ENCODE results near the gene YWHAG. TPM values are rescaled to one million over a fixed set of nuclear protein-coding genes. Genes with fewer than 3 reads are reported as not detected.
"Not testable (repeated sequence)": the region's sequence is repeated elsewhere in the genome, so short reads cannot be mapped to it uniquely, and the experiment has no call there.

Gene YWHAG
- total RNA-seq, 2 experiments from 2014 or later: 140 to 144 TPM

GRCh38 chr7:76375251-76375650, 16.5 kb upstream of the YWHAG start:
- H3K9me3 Mint-ChIP-seq (ENCODE audit: low read depth): no peaks in the 10 kb centered on the region
- ChIA-PET CTCF (no interaction called here), POLR2A (no interaction called here)
- no peak overlapping the region for H3K4me3 Mint-ChIP-seq
- peaks cover 6% of the 10 kb centered on the region for H3K4me1 Mint-ChIP-seq
- no peak for DNase-seq
- ATAC-seq: no peak
- no peaks in the 10 kb centered on the region for H3K36me3 Mint-ChIP-seq (ENCODE audit: low read depth)
- intact Hi-C loops (cut with DNase I, micrococcal nuclease): no loop called here
- no peaks in the 10 kb centered on the region for H3K27me3 Mint-ChIP-seq
- no peak overlapping the region for H3K27ac Mint-ChIP-seq

- intact Hi-C loops (cut with DNase I, micrococcal nuclease): no loop called here
- no peak overlapping the region for H3K27ac Mint-ChIP-seq
- no peaks in the 10 kb centered on the region for H3K4me1 Mint-ChIP-seq
- no peaks in the 10 kb centered on the region for H3K27me3 Mint-ChIP-seq
- no peaks in the 10 kb centered on the region for H3K36me3 Mint-ChIP-seq (ENCODE audit: low read depth)
- ATAC-seq (no peak), DNase-seq (no peak)
- ChIA-PET POLR2A (interaction anchor here (0.7 kb wide), 1 partner anchor 275 kb away, joined by 3 read pairs; no protein-coding TSS in a partner anchor), CTCF (no interaction called here)
- H3K9me3 Mint-ChIP-seq (ENCODE audit: low read depth): no peaks in the 10 kb centered on the region
- no peak overlapping the region for H3K4me3 Mint-ChIP-seq
These were observed 14.4 kb upstream of the YWHAG start for GRCh38 chr7:76372984-76373833.

- intact Hi-C loops (cut with DNase I, micrococcal nuclease): no loop called here
- Mint-ChIP-seq H3K4me1 (no peaks in the 10 kb centered on the region), H3K27me3 (no peaks in the 10 kb centered on the region), H3K27ac (no peak overlapping the region), H3K4me3 (no peak overlapping the region), H3K9me3 (ENCODE audit: low read depth) (no peaks in the 10 kb centered on the region), H3K36me3 (ENCODE audit: low read depth) (no peaks in the 10 kb centered on the region)
- ATAC-seq (no peak), DNase-seq (no peak)
- POLR2A ChIA-PET: no interaction called here
- CTCF ChIA-PET: no interaction called here
These were observed 12.6 kb upstream of the YWHAG start for GRCh38 chr7:76371396-76371795.

GRCh38 chr7:76369018-76369417, 10.2 kb upstream of the YWHAG start:
- no peaks in the 10 kb centered on the region for H3K9me3 Mint-ChIP-seq (ENCODE audit: low read depth)
- no peaks in the 10 kb centered on the region for H3K27me3 Mint-ChIP-seq
- DNase-seq (no peak), ATAC-seq (no peak)
- no peak overlapping the region for H3K4me3 Mint-ChIP-seq
- H3K27ac Mint-ChIP-seq: no peak overlapping the region
- H3K4me1 Mint-ChIP-seq: peaks cover 12% of the 10 kb centered on the region
- CTCF ChIA-PET: interaction anchor here (0.6 to 1.8 kb wide), 2 partner anchors 9 to 67 kb away, joined by 4 to 11 read pairs; no protein-coding TSS in a partner anchor
- H3K36me3 Mint-ChIP-seq (ENCODE audit: low read depth): no peaks in the 10 kb centered on the region
- intact Hi-C loops (cut with DNase I, micrococcal nuclease): no loop called here
- POLR2A ChIA-PET: no interaction called here

DNA sequence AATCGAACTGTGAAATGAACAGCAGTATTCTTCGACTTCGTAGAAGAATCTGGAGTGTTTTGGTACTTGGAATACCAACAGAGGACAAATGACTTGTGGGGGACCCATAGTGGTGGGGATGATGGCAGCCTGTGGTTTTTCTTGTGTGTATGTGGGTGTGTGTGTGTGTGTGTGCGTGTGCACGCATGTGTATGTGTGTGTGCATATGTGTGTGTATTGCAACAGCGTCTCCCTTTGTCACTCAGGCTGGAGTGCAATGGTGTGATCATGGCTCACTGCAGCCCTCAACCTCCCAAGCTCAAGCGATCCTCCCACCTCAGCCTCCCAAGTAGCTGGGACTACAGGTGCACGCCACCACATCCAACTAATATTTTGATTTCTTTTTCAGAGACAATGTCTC, 9.4 kb upstream of the YWHAG start:
- intact Hi-C loops (cut with DNase I, micrococcal nuclease): no loop called here
- Mint-ChIP-seq H3K4me1 (peaks cover 15% of the 10 kb centered on the region), H3K36me3 (ENCODE audit: low read depth) (no peaks in the 10 kb centered on the region), H3K27ac (no peak overlapping the region), H3K27me3 (no peaks in the 10 kb centered on the region), H3K4me3 (no peak overlapping the region), H3K9me3 (ENCODE audit: low read depth) (no peaks in the 10 kb centered on the region)
- DNase-seq (no peak), ATAC-seq (no peak)
- ChIA-PET CTCF (interaction anchor here (1.8 kb wide), 1 partner anchor 8 kb away, joined by 11 read pairs; no protein-coding TSS in a partner anchor), POLR2A (interaction anchor here (0.6 kb wide), 1 partner anchor 54 kb away, joined by 4 read pairs; no protein-coding TSS in a partner anchor)

DNA sequence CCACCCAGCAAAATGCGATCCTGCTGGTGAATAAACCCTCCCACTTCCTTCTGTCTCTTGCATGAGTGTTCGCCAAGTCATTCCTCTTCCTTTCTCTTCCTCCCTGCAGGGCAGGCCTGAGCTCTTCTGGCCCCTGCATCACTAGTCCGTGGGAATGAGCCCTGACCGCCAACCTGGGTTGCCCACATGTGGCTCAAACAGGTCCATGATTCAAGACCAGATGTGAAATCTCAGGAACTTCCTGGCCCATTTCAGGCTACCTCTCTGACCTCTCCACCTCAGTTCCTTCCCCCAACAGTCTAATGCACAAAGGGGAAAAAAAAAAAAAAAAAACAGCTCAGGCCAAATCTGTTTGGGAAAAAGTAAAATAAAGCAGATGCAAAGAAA, 5.4 kb upstream of the YWHAG start:
- POLR2A ChIA-PET: interaction anchor here (0.6 kb wide), 1 partner anchor 25 kb away, joined by 3 read pairs; no protein-coding TSS in a partner anchor
- Mint-ChIP-seq H3K36me3 (ENCODE audit: low read depth) (no peaks in the 10 kb centered on the region), H3K4me1 (peaks cover 20% of the 10 kb centered on the region), H3K27ac (peak overlapping the region; percentile 85), H3K4me3 (no peak overlapping the region), H3K27me3 (no peaks in the 10 kb centered on the region), H3K9me3 (ENCODE audit: low read depth) (no peaks in the 10 kb centered on the region)
- CTCF ChIA-PET: interaction anchor here (1.5 to 1.8 kb wide), 3 partner anchors 13 to 186 kb away, joined by 3 to 6 read pairs (median 4); no protein-coding TSS in a partner anchor
- ATAC-seq (no peak), DNase-seq (no peak)
- intact Hi-C loops (cut with DNase I, micrococcal nuclease): no loop called here

DNA sequence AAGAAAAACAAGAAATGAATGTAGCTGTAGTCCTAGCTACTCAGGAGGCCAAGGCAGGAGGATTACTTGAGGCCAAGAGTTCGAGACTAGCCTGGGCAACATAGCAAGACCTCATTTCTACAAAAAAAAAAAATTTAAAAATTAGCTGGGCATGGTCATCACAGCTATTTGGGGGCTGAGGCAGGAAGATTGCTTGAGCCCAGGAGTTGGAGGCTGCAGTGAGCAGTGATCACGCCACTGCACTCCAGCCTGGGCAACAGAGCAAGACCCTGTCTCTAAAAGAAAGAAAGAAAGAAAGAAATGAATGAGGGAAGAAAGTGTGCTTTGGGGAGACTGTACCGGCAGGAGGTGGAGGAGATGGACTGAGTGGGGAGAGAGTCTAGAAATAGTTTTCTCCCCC, 5.0 kb upstream of the YWHAG start:
- DNase-seq; intact Hi-C loops (cut with DNase I, micrococcal nuclease); H3K9me3 Mint-ChIP-seq (ENCODE audit: low read depth); H3K27me3 Mint-ChIP-seq; ATAC-seq; H3K36me3 Mint-ChIP-seq (ENCODE audit: low read depth); H3K4me3 Mint-ChIP-seq: not testable (repeated sequence)
- Mint-ChIP-seq H3K4me1 (peaks cover 20% of the 10 kb centered on the region), H3K27ac (peak overlapping the region; percentile 85)
- POLR2A ChIA-PET: interaction anchor here (0.6 kb wide), 1 partner anchor 25 kb away, joined by 3 read pairs; no protein-coding TSS in a partner anchor
- CTCF ChIA-PET: interaction anchor here (0.6 to 1.8 kb wide), 4 partner anchors 12 to 185 kb away, joined by 3 to 6 read pairs (median 4); no protein-coding TSS in a partner anchor

DNA sequence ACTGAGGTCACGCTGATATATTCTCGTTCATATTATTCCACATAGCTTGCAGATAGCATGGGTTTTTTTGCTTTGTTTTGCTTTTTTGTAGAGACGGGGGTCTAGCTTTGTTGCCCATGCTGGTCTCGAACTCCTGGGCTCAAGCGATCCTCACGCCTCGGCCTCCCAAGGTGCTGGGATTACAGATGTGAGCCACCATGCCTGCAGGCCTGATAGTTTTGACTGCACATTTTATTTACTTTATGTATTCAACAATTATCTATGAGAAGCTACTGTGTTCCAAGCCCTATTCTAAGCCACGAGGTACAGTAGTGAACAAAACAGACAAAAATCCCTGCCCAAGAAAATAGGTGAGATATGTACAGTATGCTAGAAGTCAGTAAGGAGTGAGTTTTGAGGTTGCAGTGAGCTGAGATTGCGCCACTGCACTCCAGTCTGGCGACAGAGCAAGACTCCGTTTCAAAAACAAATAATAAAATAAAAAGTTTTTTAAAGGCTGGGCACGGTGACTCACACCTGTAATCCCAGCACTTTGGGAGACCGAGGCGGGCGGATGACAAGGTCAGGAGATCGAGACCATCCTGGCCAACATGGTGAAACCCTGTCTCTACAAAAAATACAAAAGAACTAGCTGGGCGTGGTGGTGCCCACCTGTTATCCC, 1.3 kb upstream of the YWHAG start:
- Mint-ChIP-seq H3K36me3 (ENCODE audit: low read depth) (peaks cover 29% of the 10 kb centered on the region), H3K4me1 (peaks cover 41% of the 10 kb centered on the region), H3K27ac (peak overlapping the region; percentile 96), H3K9me3 (ENCODE audit: low read depth) (no peaks in the 10 kb centered on the region), H3K4me3 (peak overlapping the region; percentile 99), H3K27me3 (no peaks in the 10 kb centered on the region)
- ATAC-seq (no peak), DNase-seq (no peak)
- CTCF ChIA-PET: interaction anchor here (0.7 to 1.8 kb wide), 8 partner anchors 8 to 182 kb away, joined by 3 to 11 read pairs (median 3); no protein-coding TSS in a partner anchor
- POLR2A ChIA-PET: interaction anchor here (0.7 kb wide), 1 partner anchor 17 kb away, joined by 3 read pairs; no protein-coding TSS in a partner anchor
- intact Hi-C loops (cut with DNase I, micrococcal nuclease): loop anchor here (1.0 to 2.0 kb wide), 10 partner anchors 17 to 482 kb away; partner anchors contain the start of gene POR (in 1 of the 2)

DNA sequence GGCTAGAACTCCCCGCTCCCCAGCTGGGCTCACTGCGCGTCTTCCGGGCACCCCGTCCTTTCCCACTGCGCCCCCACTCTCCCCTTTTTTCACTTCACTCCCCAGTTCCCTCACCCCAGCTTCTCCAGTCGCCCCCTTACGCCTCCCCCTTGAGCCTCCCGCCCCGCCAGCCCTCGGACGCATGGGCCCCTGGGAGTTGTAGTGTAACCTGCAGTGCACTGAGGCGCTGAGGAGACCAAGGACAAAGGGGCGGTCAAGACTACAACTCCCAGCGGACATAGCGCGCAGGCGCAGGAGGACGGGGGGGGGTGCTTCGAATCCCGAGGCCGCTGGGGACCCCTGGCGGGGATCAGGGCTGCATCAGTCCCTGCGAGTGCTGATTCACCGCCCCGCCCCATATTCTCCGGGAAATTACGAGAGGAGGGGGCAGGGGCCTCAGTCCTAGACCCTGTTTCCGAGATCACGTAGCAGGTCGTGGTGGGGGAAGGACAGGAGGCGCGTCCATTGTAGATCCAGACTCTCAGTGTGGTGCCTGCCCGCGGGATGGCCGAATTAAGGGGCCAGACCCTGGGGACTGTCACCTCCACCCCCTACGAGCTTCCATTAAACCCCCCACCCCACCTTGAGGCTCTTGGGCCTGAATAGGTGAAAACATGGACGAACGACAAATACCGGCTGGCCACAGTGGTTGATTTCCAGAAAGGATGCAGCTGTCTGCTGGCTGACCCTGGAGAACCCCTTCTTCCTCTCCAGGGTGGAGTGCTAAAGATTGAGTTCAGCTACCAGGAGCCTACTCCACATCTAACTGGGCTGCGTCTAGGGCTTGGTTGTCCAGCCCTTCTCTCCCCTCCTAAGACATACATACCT, 553 bp upstream of the YWHAG start:
- POLR2A ChIA-PET: interaction anchor here (0.6 to 2.2 kb wide), 3 partner anchors 16 to 65 kb away, joined by 3 to 10 read pairs (median 7); partner anchors contain the start of gene ZP3

DNA sequence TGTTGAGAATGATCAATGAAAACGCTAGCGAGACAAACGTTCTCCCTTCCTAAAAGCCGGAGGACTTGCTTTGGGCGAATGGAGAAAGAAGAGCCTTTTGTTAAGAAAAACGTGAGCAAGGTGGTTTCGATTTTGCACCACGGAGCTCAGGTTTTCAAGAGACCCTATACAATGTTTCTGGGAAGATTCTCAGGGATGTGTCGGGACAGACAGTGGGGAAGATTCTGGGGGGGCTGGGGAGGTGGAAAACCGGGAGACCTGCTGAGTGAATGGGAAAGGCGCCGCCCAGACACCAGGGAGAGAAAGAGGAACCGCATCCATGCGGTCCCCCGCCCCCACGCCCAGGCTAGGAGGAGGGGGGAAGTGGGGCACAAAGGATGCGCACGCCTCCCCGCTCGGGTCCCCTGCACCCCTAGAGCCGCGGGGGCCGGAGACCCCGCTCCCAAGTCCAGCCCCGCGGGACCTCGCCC, 745 bp downstream of the YWHAG start:
- H3K27me3 Mint-ChIP-seq: no peaks in the 10 kb centered on the region

More for the DNA sequence above, 553 bp upstream of the YWHAG start:
- intact Hi-C loops (cut with DNase I, micrococcal nuclease): loop anchor here (1.0 to 2.0 kb wide), 10 partner anchors 16 to 481 kb away; partner anchors contain the start of gene POR (in 1 of the 2)
- no peaks in the 10 kb centered on the region for H3K27me3 Mint-ChIP-seq
- ATAC-seq (peak; percentile 96), DNase-seq (peak; percentile 98)
- CTCF ChIA-PET: interaction anchor here (0.8 to 1.9 kb wide), 8 partner anchors 10 to 62 kb away, joined by 3 to 11 read pairs (median 4); no protein-coding TSS in a partner anchor
- peaks cover 41% of the 10 kb centered on the region for H3K4me1 Mint-ChIP-seq
- peak overlapping the region; percentile 99 for H3K4me3 Mint-ChIP-seq
- peak overlapping the region; percentile 96 for H3K27ac Mint-ChIP-seq
- peaks cover 36% of the 10 kb centered on the region for H3K36me3 Mint-ChIP-seq (ENCODE audit: low read depth)
- no peaks in the 10 kb centered on the region for H3K9me3 Mint-ChIP-seq (ENCODE audit: low read depth)

More for the DNA sequence above, 745 bp downstream of the YWHAG start:
- peaks cover 44% of the 10 kb centered on the region for H3K4me1 Mint-ChIP-seq
- H3K4me3 Mint-ChIP-seq: peak overlapping the region; percentile 99
- ChIA-PET CTCF (interaction anchor here (0.5 to 1.9 kb wide), 3 partner anchors 14 to 308 kb away, joined by 3 to 6 read pairs (median 5); no protein-coding TSS in a partner anchor), POLR2A (interaction anchor here (1.1 to 2.2 kb wide), 2 partner anchors 15 to 40 kb away, joined by 4 to 10 read pairs; no protein-coding TSS in a partner anchor)
- no peaks in the 10 kb centered on the region for H3K9me3 Mint-ChIP-seq (ENCODE audit: low read depth)
- peak; percentile 0 for ATAC-seq
- intact Hi-C loops (cut with DNase I, micrococcal nuclease): loop anchor here (1.0 to 2.0 kb wide), 3 partner anchors 15 to 310 kb away; partner anchors contain the start of gene MDH2 (in 1 of the 2)
- H3K36me3 Mint-ChIP-seq (ENCODE audit: low read depth): peaks cover 42% of the 10 kb centered on the region
- H3K27ac Mint-ChIP-seq: peak overlapping the region; percentile 93
- peak; percentile 73 for DNase-seq
